K562 (cell line): ENCODE results near the gene CORO6. TPM values are rescaled to one million over a fixed set of nuclear protein-coding genes. Genes with fewer than 3 reads are reported as not detected.

Experiments used
- ATAC-seq: fragments of 200-7000 bp; cut with Tn5 transposase; 3 replicates; pipeline ENCODE4 v1.9.1; 2020; ENCODE audit warnings: moderate library complexity
- BruUV-seq: library from RNA; stranded (reverse); fragments of 400-500 nt; replicated peaks from 2 replicates; lab custom pipeline; 2021; lab: Mats Ljungman, UMichigan
- CTCF ChIA-PET: fragments of 300-600 bp; formaldehyde crosslinking; extraction: SDS; loops from one replicate; lab custom pipeline; 2021; ENCODE audit warnings: low intra/inter-chr PET ratio; lab: Yijun Ruan, JAX
- POLR2A ChIA-PET: fragments of 300-600, 350-650 bp; sonication (Branson Sonifier 250); formaldehyde crosslinking; extraction: SDS; loops from one replicate; lab custom pipeline; 2021; ENCODE audit warnings: antibody characterized with exemption, inconsistent platforms; lab: Yijun Ruan, JAX
- DNase-seq, 4 experiments: peaks; one replicate each; pipeline versions ENCODE4 v3.0.0 to v3.0.0-alpha.2; 2011 to 2018; ENCODE audit warnings: low spot score in 3 of 4, mixed read lengths in 3 of 4; ENCODE audit errors: extremely low read depth in 1 of 4
- FAIRE-seq: peaks from 2 replicates; lab custom pipeline; 2011; peaks lifted over from hg19 to GRCh38; lab: Jason Lieb, UNC
- H2AFZ ChIP-seq: 2 replicates; pipeline ENCODE4 v1.6.0; 2011; ENCODE audit warnings: low read depth, low read length, control low read depth, inconsistent platforms
- H3K27ac ChIP-seq: fragments of 200-600 bp; 3 replicates; pipeline ENCODE4 v1.8.0; 2011; ENCODE audit warnings: low read depth, mild to moderate bottlenecking, control low read depth, inconsistent platforms, low read length, moderate library complexity, mixed read lengths; ENCODE audit errors: extremely low read depth
- H3K27me3 ChIP-seq, 2 experiments: fragments of 300-600 bp in 1 of 2; 2 replicates in 1 of 2; 3 replicates in 1 of 2; pipeline versions ENCODE4 v1.6.0 to v1.8.0; 2011; ENCODE audit warnings: inconsistent platforms in 2 of 2, low read length in 2 of 2, mild to moderate bottlenecking in 1 of 2, mixed read lengths in 1 of 2, moderate library complexity in 1 of 2; ENCODE audit not compliant: control insufficient read depth in 2 of 2, insufficient read depth in 2 of 2
- H3K36me3 ChIP-seq: fragments of 300-600 bp; 3 replicates; pipeline ENCODE4 v1.8.0; 2011; ENCODE audit warnings: mild to moderate bottlenecking, low read length, inconsistent platforms; ENCODE audit not compliant: control insufficient read depth, insufficient read depth
- H3K4me1 ChIP-seq, 2 experiments: fragments of 200-600 bp in 1 of 2; replicated peaks in 1 of 2; 2 replicates in 1 of 2; 3 replicates in 1 of 2; pipeline versions ENCODE4 v1.5.1 to v1.8.0; 2011; ENCODE audit warnings: inconsistent platforms in 2 of 2, low read length in 2 of 2, mild to moderate bottlenecking in 1 of 2, mixed read lengths in 1 of 2, moderate library complexity in 1 of 2; ENCODE audit not compliant: control insufficient read depth in 2 of 2, insufficient read depth in 2 of 2
- H3K4me2 ChIP-seq: 2 replicates; pipeline ENCODE4 v1.6.1; 2011; ENCODE audit warnings: low read length, control low read depth, inconsistent platforms, mixed read lengths; ENCODE audit not compliant: insufficient read depth
- H3K4me3 ChIP-seq: fragments of 200-600 bp; sonication (generic), shearing (Covaris generic); 2 replicates; pipeline ENCODE4 v1.5.1; 2016; ENCODE audit warnings: control low read depth, inconsistent platforms
- H3K79me2 ChIP-seq: fragments of 200-600 bp; 3 replicates; pipeline ENCODE4 v1.8.0; 2011; ENCODE audit warnings: low read length, inconsistent platforms; ENCODE audit not compliant: control insufficient read depth, insufficient read depth
- H3K9ac ChIP-seq, 2 experiments: 2 replicates each; pipeline versions ENCODE4 v1.6.0 to v1.6.1; 2011; ENCODE audit warnings: low read depth in 2 of 2, low read length in 2 of 2, control low read depth in 1 of 2, inconsistent platforms in 1 of 2, mild to moderate bottlenecking in 1 of 2, mixed read lengths in 1 of 2; ENCODE audit not compliant: insufficient read depth in 1 of 2
- H3K9me1 ChIP-seq: one replicate; pipeline ENCODE4 v1.6.0; 2011; ENCODE audit warnings: inconsistent platforms, mild to moderate bottlenecking, low read length, moderate library complexity; ENCODE audit not compliant: control insufficient read depth, insufficient read depth
- H3K9me3 ChIP-seq: replicated peaks from 2 replicates; pipeline ENCODE4 v1.5.1; 2011; ENCODE audit warnings: low read depth, low read length, inconsistent platforms; ENCODE audit not compliant: control insufficient read depth, insufficient read depth
- H4K20me1 ChIP-seq: replicated peaks from 2 replicates; pipeline ENCODE4 v1.6.1; 2011; ENCODE audit warnings: low read length, inconsistent platforms, mixed read lengths; ENCODE audit not compliant: control insufficient read depth, insufficient read depth
- ESRRA ChIP-seq: fragments of 450-650 bp; IDR thresholded peaks from 2 replicates; pipeline ENCODE4 v1.6.1; 2014; ENCODE audit warnings: low read depth, mild to moderate bottlenecking, moderate library complexity, borderline replicate concordance
- FOXA1 ChIP-seq: fragments of 450-650 bp; IDR thresholded peaks from 2 replicates; pipeline ENCODE4 v1.6.1; 2016; ENCODE audit warnings: mild to moderate bottlenecking, borderline replicate concordance
- HDAC3 ChIP-seq: fragments of 450-650 bp; IDR thresholded peaks from 2 replicates; pipeline ENCODE4 v1.6.1; 2018; ENCODE audit warnings: borderline replicate concordance, mild to moderate bottlenecking, moderate library complexity; ENCODE audit not compliant: partially characterized antibody
- HSF4 ChIP-seq: fragments of 250-450 bp; sonication (Bioruptor Pico); IDR thresholded peaks from 2 replicates; pipeline ENCODE4 v2.1.2; 2022; ENCODE audit warnings: mild to moderate bottlenecking, moderate library complexity, borderline replicate concordance
- NFATC3 ChIP-seq: fragments of 450-650 bp; IDR thresholded peaks from 2 replicates; pipeline ENCODE4 v1.6.1; 2017; ENCODE audit warnings: mild to moderate bottlenecking
- NFYB ChIP-seq: IDR thresholded peaks from 2 replicates; pipeline ENCODE4 v1.6.1; 2011; ENCODE audit warnings: mild to moderate bottlenecking, moderate library complexity; ENCODE audit not compliant: insufficient read length; ENCODE audit errors: extremely low read depth
- NONO ChIP-seq, 2 experiments: fragments of 200-400 bp in 1 of 2; fragments of 450-650 bp in 1 of 2; formaldehyde crosslinking in 1 of 2; IDR thresholded peaks; 2 replicates each; pipeline ENCODE4 v1.6.1; 2017; ENCODE audit warnings: low read depth in 2 of 2, mild to moderate bottlenecking in 2 of 2, moderate library complexity in 2 of 2, low read length in 1 of 2
- PYGO2 ChIP-seq: fragments of 450-650 bp; IDR thresholded peaks from 2 replicates; pipeline ENCODE4 v1.6.1; 2016; ENCODE audit warnings: mild to moderate bottlenecking, missing genetic modification characterization, moderate library complexity, missing compliant biosample characterization
- RBM22 ChIP-seq: fragments of 200-400 bp; formaldehyde crosslinking; IDR thresholded peaks from 2 replicates; pipeline ENCODE4 v1.6.1; 2018; ENCODE audit warnings: low read length, low read depth; ENCODE audit not compliant: poor library complexity, severe bottlenecking
- SP2 ChIP-seq: IDR thresholded peaks from 2 replicates; pipeline ENCODE4 v1.6.1; 2011; ENCODE audit warnings: mild to moderate bottlenecking, low read depth, low read length, moderate library complexity; ENCODE audit not compliant: poor library complexity, severe bottlenecking; ENCODE audit errors: extremely low read depth
- TBP ChIP-seq: optimal IDR thresholded peaks from 2 replicates; pipeline ENCODE3; 2011; ENCODE audit warnings: low read depth, low read length, improper control_type of control experiment
- ZBED1 ChIP-seq: IDR thresholded peaks from 2 replicates; pipeline ENCODE4 v1.6.1; 2014
- ZNF165 ChIP-seq: fragments of 250-450 bp; sonication (Bioruptor Pico); IDR thresholded peaks from 2 replicates; pipeline ENCODE4 v1.4.0; 2020; ENCODE audit warnings: borderline replicate concordance
- ZNF707 ChIP-seq: fragments of 250-450 bp; sonication (Bioruptor Pico); conservative IDR thresholded peaks from 2 replicates; pipeline ENCODE4 v1.8.0; 2022; ENCODE audit warnings: inconsistent platforms, mild to moderate bottlenecking, moderate library complexity
- ZZZ3 ChIP-seq: fragments of 450-650 bp; IDR thresholded peaks from 2 replicates; pipeline ENCODE4 v1.6.1; 2016; ENCODE audit warnings: antibody characterized with exemption, mild to moderate bottlenecking, moderate library complexity
- WGBS: fragments of 100-300 bp; shearing (Covaris generic); methylation state at CpG from one replicate; pipeline ENCODE4 v1.1.6; 2016; ENCODE audit warnings: low coverage, mixed read lengths; ENCODE audit not compliant: insufficient coverage; ENCODE audit errors: missing lambda C conversion rate; 5-methylcytosine and 5-hydroxymethylcytosine counted together
- in situ Hi-C: fragments of 300-500 bp; cut with MboI; formaldehyde crosslinking; loops from 4 replicates; pipeline ENCODE4 v1.15.0; 2018; ENCODE audit warnings: inconsistent platforms, mixed read lengths
- intact Hi-C: fragments of 100-400 bp; cut with micrococcal nuclease; formaldehyde crosslinking; loops from 2 replicates; pipeline ENCODE4 v1.14.2; 2022
- polyA plus RNA-seq, 8 experiments: library from polyadenylated mRNA; depleted of rRNA in 4 of 8; stranded (reverse) in 5 of 8; unstranded in 3 of 8; fragments of >200 nt; fragmentation: Nextera tagmentation in 2 of 8; fragmentation: Illumina TruSeq in 1 of 8; extraction: Ambion mirVana in 2 of 8; extraction: Trizol in 1 of 8; gene quantifications; 2 replicates each; pipeline versions ENCODE4 v1.2.1 to v1.2.3, GENCODE V29; 2011 to 2014; ENCODE audit warnings: inconsistent platforms in 1 of 8, missing spikeins in 1 of 8
- total RNA-seq, 7 experiments: library from RNA; depleted of rRNA in 6 of 7; stranded (reverse); fragments of >200 nt in 6 of 7; fragmentation: Illumina TruSeq in 2 of 7; extraction: Trizol in 2 of 7; gene quantifications; 2 replicates each; pipeline versions ENCODE4 v1.2.1 to v1.2.3, GENCODE V29; 2011 to 2021; ENCODE audit warnings: low replicate concordance in 1 of 7
- TF ChIP-seq, protein P1 (sequence below), 2 experiments: fragments of 200-800 bp in 1 of 2; sonication (Bioruptor generic) in 1 of 2; sonication (generic) in 1 of 2; formaldehyde crosslinking in 1 of 2; IDR thresholded peaks in 1 of 2; conservative IDR thresholded peaks in 1 of 2; 2 replicates each; pipeline versions ENCODE4 v1.5.0 to v1.6.1; 2016 to 2020; ENCODE audit warnings: missing compliant biosample characterization in 1 of 2, missing genetic modification characterization in 1 of 2, missing genetic modification reagents in 1 of 2
- TF ChIP-seq, protein P2 (sequence below): fragments of 450-650 bp; formaldehyde crosslinking; IDR thresholded peaks from 2 replicates; pipeline ENCODE4 v1.4.0; 2022; ENCODE audit warnings: mild to moderate bottlenecking, moderate library complexity
- TF ChIP-seq, protein P3 (sequence below): fragments of 450-650 bp; IDR thresholded peaks from 2 replicates; pipeline ENCODE4 v1.6.1; 2016; ENCODE audit warnings: antibody characterized with exemption

CORO6 gene
- total and polyA plus RNA-seq, 9 of the 15 experiments (the other 6 are each of a cell fraction or from before 2014, with no cell fraction given) = 0.04 to 11.9 (median 2.4) TPM

DNA sequence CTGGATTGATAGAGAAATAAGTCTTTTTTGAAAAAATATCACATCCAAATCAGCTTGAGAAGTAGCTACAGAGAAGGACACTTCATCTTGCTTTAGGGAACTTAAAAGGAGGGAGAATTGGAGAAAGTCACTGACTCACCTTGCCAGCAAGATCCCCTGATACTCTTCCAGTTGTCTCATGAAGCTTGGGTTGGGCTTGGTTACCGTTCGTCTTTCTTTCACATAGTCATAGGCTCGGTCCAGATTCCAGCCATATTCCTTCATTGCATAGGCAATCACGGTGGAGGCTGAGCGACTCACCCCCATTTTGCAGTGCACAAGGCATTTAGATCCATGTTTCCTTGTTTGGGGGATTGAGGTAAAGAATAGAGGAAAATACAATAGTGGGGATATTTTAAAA, 25.3 kb upstream of the CORO6 start:
- no TSS peak for BruUV-seq
- CTCF ChIA-PET = interaction anchor here (0.6 kb wide), 1 partner anchor 25 kb away, joined by 5 read pairs; the partner anchor contains the start of gene CORO6

More for the DNA sequence above, 25.3 kb upstream of the CORO6 start:
- no peaks in the 10 kb centered on the region for H3K79me2 ChIP-seq
- ATAC-seq (no peak), DNase-seq (no peak)
- H4K20me1 ChIP-seq = no peaks in the 10 kb centered on the region
- POLR2A ChIA-PET = no interaction called here
- H3K9me1 ChIP-seq = no peaks in the 10 kb centered on the region
- in situ Hi-C loops = no loop called here
- H3K4me3 ChIP-seq = no peak overlapping the region
- no peak overlapping the region for H2AFZ ChIP-seq
- H3K4me2 ChIP-seq = no peak overlapping the region
- no peaks in the 10 kb centered on the region for H3K9me3 ChIP-seq
- H3K27me3 ChIP-seq = no peaks in the 10 kb centered on the region
- TF ChIP-seq SP2 = no peak
- TF ChIP-seq HSF4 (CRISPR knock-in tag) = no peak
- TF ChIP-seq, protein P1, sequence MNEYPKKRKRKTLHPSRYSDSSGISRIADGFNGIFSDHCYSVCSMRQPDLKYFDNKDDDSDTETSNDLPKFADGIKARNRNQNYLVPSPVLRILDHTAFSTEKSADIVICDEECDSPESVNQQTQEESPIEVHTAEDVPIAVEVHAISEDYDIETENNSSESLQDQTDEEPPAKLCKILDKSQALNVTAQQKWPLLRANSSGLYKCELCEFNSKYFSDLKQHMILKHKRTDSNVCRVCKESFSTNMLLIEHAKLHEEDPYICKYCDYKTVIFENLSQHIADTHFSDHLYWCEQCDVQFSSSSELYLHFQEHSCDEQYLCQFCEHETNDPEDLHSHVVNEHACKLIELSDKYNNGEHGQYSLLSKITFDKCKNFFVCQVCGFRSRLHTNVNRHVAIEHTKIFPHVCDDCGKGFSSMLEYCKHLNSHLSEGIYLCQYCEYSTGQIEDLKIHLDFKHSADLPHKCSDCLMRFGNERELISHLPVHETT (CRISPR knock-in tag; conservative IDR thresholded peaks at IDR 0.05 in 1 of 2, IDR thresholded peaks at IDR 0.05 in 1 of 2) = no peak
- no peak for TF ChIP-seq HDAC3
- TF ChIP-seq FOXA1 = no peak
- TF ChIP-seq ESRRA = no peak
- no peak for TF ChIP-seq NFATC3
- no peak for TF ChIP-seq ZNF707 (CRISPR knock-in tag)
- no peak for TF ChIP-seq ZBED1
- TF ChIP-seq TBP = no peak
- no peak for TF ChIP-seq ZZZ3
- no peak for TF ChIP-seq NONO (IDR thresholded peaks at IDR 0.05; ENCODE audit: low read depth in 2 of 2, low read length in 1 of 2)
- TF ChIP-seq NFYB = no peak
- TF ChIP-seq PYGO2 (tag) = no peak
- TF ChIP-seq, protein P2, sequence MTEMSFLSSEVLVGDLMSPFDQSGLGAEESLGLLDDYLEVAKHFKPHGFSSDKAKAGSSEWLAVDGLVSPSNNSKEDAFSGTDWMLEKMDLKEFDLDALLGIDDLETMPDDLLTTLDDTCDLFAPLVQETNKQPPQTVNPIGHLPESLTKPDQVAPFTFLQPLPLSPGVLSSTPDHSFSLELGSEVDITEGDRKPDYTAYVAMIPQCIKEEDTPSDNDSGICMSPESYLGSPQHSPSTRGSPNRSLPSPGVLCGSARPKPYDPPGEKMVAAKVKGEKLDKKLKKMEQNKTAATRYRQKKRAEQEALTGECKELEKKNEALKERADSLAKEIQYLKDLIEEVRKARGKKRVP = no peak
- TF ChIP-seq RBM22 = no peak
- no peak for TF ChIP-seq ZNF165 (CRISPR knock-in tag)
- TF ChIP-seq, protein P3, sequence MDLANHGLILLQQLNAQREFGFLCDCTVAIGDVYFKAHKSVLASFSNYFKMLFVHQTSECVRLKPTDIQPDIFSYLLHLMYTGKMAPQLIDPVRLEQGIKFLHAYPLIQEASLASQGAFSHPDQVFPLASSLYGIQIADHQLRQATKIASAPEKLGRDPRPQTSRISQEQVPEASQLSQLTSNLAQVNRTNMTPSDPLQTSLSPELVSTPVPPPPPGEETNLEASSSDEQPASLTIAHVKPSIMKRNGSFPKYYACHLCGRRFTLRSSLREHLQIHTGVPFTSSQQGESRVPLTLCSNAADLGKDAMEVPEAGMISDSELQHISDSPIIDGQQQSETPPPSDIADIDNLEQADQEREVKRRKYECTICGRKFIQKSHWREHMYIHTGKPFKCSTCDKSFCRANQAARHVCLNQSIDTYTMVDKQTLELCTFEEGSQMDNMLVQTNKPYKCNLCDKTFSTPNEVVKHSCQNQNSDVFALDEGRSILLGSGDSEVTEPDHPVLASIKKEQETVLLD = no peak
- TF ChIP-seq, all 486 proteins: peak for 0
- Histone ChIP-seq H3K4me1 (peaks cover 0 to 19% of the 10 kb centered on the region in 2 experiments; a peak in 3 of 5 replicates), H3K36me3 (no peaks in the 10 kb centered on the region), H3K27ac (no peak overlapping the region), H3K9ac (no peak overlapping the region)
- 55% methylated on average over 5 of the region's 5 CpGs for WGBS
- intact Hi-C loops = no loop called here
- no peak for FAIRE-seq
